GDM1 (cell line): ENCODE data around the gene CTXND2.
A peak's percentile ranks its signal among the peaks of the same experiment; 100 is the strongest.
"Not testable (repeated sequence)": the region's sequence is repeated elsewhere in the genome, so short reads cannot be mapped to it uniquely, and the experiment has no call there.

Source experiments
- DNase-seq: peaks from one replicate; lab custom pipeline; 2025; lab: John Stamatoyannopoulos, UW

CTXND2 gene

DNA sequence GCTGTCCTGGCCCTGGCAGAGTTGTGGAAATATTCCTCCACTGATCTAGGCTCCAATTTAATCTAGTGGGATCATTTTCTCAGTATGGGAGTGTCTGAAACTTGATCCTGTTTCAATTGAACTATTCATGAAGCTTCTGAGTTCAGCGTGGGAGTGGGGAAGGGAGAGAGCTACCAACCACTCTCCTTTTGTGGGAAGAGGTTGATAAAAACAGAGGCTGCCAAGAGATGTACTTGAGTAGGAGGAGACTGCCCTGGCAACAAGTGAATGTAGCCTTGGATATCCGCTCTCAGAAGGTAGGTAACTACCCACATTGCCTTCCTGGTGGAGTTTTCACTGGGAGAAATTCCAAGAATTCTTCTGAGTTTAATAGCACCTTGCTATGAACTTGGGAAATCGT is at the start of gene CTXND2:
CTXND2 (plus strand) TSS at position 119 of the 400 bp plus-strand sequence. CDS start 25,179 bp downstream, outside the sequence.
- DNase-seq: no peak

DNA sequence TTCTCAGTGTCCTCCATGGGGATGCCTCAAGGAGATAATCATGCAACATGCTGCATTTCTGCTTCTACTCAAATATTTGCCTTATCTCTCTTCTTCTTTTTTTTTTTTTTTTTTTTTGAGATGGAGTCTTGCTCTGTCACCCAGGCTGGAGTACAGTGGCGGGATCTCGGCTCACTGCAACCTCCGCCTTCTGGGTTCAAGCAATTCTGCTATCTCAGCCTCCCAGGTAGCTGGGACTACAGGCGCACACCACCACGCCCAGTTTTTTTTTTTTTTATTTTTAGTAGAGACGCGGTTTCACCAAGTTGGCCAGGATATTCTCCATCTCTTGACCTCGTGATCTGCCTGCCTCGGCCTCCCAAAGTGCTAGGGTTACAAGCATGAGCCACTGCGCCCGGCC is 46.1 kb upstream of the CTXND2 start:
- DNase-seq: not testable (repeated sequence)

GRCh38 chr1:150841626-150842025 is 45.3 kb upstream of the CTXND2 start:
- no peak for DNase-seq

GRCh38 chr1:150842343-150842742 is 44.6 kb upstream of the CTXND2 start:
- no peak for DNase-seq

DNA sequence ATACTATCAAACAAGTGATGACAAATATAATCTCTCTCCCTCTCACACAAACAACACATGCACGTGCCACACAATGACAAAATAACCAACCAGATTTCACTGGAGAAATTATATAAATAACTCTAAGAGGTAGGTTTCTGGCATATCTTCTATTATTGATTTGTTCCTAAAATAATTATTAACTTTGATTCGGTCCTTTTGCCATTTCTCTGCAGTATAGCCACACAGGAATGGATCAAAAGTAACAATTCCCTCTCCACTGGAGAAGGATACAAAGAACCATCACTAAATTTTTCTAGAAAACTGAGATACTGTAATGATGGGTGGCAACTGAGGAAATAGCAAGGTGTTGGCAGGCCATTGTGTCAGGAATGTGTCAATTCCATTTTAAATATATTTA is 44.0 kb upstream of the CTXND2 start:
- DNase-seq: no peak

GRCh38 chr1:150843474-150843873 is 43.5 kb upstream of the CTXND2 start:
- DNase-seq: no peak

DNA sequence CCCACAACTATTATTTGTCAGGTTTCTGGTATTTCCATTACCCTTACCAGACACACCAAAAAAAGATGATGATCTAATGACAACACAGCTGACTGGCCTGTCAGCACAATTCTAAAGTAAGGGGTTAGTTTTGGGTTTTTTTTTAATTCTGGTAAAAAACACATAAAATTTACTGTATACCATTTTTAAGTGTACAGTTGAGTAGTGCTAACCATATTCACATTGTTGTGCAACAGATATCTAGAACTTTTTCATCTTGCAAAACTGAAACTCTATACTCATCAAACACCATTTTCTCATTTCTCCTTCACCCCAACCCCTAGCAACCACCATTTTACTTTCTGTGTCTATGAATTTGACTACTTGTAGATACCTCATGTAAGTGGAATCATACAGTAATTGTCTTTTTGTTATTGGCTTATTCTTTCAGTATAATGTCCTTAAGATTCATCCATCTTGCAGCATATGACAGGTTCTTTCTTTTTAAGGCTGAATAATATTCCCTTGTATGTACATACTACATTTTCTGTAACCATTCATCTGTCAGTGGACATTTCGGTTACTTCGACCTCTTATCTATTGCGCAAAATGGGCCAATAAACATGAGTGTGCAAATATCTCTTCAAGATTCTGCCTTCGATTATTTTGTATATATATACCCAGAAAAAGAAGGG is 40.3 kb upstream of the CTXND2 start:
- no peak for DNase-seq

- DNase-seq: not testable (repeated sequence)
These were observed 36.1 kb upstream of the CTXND2 start for GRCh38 chr1:150850801-150851362.

- not testable (repeated sequence) for DNase-seq
These were observed 34.2 kb upstream of the CTXND2 start for GRCh38 chr1:150852734-150853133.

GRCh38 chr1:150863724-150864123 is 23.2 kb upstream of the CTXND2 start:
- DNase-seq: no peak

DNA sequence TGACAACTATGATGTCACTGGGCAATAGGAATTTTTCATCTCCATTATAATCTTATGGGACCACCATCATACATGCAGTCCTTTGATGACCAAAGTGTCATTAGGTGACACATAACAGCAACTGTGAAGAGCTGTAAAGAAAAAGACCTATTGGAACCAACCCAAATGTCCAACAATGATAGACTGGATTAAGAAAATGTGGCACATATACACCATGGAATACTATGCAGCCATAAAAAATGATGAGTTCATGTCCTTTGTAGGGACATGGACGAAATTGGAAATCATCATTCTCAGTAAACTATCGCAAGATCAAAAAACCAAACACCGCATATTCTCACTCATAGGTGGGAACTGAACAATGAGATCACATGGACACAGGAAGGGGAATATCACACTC is 22.7 kb upstream of the CTXND2 start:
- DNase-seq: not testable (repeated sequence)

DNA sequence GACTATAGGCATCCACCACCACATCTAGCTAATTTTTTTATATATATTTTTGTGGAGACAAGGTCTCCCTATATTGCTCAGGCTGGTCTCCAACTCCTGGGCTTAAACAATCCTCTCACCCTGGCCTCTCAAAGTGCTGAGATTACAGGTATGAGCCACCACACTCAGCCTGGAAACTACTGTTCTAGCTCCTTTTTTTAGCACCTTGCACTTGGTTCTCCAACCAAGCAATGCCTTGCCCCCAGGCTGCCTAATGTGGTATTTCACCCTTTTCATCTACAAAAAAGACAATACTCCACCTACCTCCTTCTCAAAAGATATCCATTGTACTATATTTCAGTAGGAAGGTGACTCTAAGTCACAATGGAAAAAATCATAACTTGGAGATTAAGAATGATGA is 17.3 kb upstream of the CTXND2 start:
- no peak for DNase-seq

DNA sequence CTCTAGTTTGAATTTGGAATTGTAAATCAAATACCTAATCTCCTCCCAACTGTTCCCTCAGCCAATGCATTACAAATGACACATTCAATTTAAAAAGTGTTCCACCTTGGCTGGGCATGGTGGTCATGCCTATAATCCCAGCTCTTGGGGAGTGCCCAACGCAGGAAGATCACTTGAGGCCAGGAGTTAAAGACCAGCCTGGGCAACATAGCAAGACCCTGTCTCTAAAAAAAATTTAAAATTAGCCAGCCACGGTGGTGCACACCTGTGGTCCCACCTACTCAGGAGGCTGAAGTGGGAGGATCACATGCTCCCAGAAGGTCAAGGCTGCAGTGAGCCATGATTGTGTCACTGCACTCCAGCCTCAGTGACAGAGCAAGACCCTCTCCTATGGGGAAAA is 14.4 kb upstream of the CTXND2 start:
- no peak for DNase-seq

DNA sequence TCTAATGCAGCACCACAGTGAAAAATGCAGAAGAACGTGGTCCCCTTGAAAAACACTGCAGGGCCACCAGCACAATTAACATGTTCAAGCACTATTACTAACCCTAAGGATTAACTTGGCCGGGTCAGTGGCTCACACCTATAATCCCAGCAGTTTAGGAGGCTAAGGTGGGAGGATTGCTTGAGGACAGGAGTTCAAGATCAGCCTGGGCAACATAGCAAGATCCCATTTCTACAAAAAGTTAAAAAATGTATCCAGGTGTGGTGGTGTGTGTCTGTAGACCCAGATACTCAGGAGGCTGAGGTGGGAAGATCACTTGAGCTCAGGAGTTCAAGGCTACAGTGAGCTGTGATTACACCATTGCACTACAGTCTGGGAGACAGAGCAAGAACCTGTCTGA is 13.4 kb upstream of the CTXND2 start:
- DNase-seq: no peak

DNA sequence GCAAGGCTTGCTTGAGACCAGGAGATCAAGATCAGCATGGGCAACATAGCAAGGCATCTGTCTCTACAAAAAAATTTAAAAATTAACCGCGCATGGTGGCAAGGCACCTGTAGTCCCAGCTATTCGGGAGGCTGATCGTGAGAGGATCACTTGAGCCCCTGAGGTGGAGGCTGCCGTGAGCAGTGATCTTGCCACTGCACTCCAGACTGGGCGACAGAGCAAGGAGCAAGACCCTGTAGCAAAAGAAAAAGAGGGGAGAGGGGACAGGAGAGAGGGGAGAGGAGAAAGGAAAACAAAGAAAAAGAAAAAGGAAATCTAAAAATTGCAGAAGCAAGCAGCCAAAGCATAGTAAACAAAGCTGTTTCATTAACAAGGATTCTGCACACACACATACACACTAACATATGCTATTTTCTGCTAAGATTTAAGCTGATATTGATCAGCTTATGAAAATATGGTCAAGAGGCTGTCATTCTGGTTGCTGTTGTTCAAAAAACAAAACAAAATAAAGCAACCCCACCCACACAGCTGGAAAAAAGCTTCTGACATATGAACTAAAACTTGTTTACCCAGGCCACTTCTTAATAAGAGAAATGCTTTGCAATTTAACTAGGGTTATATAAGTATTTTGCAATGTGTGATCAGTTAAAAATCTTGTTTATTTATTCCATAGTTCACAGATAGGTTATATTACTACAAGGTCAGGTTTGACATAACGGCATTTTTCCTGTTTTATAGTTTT is 12.3 kb upstream of the CTXND2 start:
- no peak for DNase-seq

- DNase-seq: no peak
These were observed 11.5 kb upstream of the CTXND2 start for GRCh38 chr1:150875197-150876118.

GRCh38 chr1:150876119-150876454 is 10.8 kb upstream of the CTXND2 start:
- DNase-seq: peak; percentile 52

DNA sequence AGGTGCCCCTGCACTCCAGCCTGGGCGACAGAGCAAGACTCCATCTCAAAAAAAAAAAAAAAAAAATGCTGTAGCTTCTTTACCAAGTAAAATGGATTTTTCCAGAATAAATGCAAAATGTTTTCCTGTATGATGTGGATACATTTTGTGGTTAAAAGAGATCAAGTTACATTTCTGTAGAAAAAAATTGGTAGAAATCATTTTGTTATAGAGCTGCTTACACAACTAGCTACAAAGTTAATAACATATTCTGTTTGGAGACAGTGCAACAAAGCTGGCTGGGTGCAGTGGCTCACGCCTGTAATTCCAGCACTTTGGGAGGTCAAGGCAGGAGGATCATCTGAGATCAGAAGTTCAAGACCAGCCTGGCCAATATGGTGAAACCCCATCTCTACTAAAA is 8.0 kb upstream of the CTXND2 start:
- DNase-seq: not testable (repeated sequence)

DNA sequence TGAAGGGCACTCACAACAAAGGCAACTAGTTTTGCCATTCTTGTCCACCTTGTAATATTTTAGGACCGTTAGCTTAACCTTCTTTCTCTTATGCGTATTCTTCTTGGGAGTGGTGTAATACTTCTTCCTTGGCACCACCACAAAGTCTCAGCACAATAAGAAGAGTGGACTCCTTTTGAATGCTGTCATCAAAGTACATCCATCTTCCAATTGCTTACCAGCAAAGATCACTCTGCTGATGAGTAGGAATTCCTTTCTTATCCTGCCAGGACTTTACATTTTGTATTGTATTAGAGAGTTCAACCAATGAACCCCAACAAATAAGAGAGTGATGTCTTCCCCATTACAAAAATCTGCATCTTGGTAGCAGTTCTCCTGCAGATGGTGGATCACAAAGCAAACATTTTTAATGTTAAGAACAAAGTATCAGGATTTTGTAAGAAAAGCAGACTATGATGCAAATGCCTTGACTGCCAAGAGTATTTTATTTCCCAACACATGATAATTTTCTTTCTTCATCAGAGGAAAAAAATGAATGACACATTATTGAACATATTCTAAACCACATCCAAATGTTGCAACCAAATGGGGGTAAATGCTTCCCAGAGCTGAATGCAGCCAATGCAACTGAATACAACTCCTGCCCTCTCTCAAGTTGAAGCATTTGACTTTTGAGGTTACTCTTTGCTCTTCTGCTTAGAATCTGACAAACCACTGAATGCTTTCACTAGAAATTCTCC is 5.4 kb upstream of the CTXND2 start:
- DNase-seq: no peak

GRCh38 chr1:150883121-150883520 is 3.8 kb upstream of the CTXND2 start:
- not testable (repeated sequence) for DNase-seq

DNA sequence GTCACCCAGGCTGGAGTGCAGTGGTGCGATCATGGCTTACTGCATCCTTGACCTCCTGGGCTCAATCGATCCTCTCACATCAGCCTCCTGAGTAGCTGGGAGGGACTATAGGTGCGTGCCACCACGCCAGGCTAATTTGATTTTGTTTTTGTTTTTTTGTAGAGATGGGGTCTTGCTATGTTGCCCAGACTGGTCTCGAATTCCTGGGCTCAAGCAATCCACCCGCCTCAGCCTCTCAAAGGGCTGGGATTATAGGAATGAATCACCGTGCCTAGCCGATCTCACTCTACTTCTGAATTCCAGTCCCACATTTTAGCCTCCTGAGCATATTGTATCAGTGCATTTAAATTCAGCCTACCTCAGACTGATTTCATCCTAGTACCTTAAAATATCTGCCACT is 1.8 kb downstream of the CTXND2 start:
- DNase-seq: no peak

- no peak for DNase-seq
These were observed 3.1 kb downstream of the CTXND2 start for GRCh38 chr1:150890033-150890416.
